GM12878 (cell line): Measurements from ENCODE around the gene GPR152. TPM values are rescaled to one million over a fixed set of nuclear protein-coding genes. Genes with fewer than 3 reads are reported as not detected.
A peak's percentile ranks its signal among the peaks of the same experiment; 100 is the strongest.

Experiments used
- ATF3 ChIP-seq: IDR thresholded peaks from 2 replicates; pipeline ENCODE4 v1.6.1; 2011; ENCODE audit warnings: low read depth, mild to moderate bottlenecking, low read length, moderate library complexity, borderline replicate concordance; ENCODE audit errors: extremely low read depth
- BCL11A ChIP-seq: IDR thresholded peaks from 2 replicates; pipeline ENCODE4 v1.6.1; 2011; ENCODE audit warnings: low read depth, low read length
- CBX5 ChIP-seq: sonication (generic); IDR thresholded peaks from 2 replicates; pipeline ENCODE4 v1.6.1; 2016; ENCODE audit warnings: low read depth, moderate library complexity, mild to moderate bottlenecking, inconsistent platforms
- CEBPB ChIP-seq, 2 experiments: fragments of 150-350 bp in 1 of 2; IDR thresholded peaks; 2 replicates each; pipeline ENCODE4 v1.6.1; 2012 to 2014; ENCODE audit warnings: low read depth in 2 of 2, low read length in 2 of 2, borderline replicate concordance in 1 of 2, inconsistent platforms in 1 of 2
- FOXM1 ChIP-seq: IDR thresholded peaks from 2 replicates; pipeline ENCODE4 v1.6.1; 2012; ENCODE audit warnings: low read depth, mild to moderate bottlenecking, inconsistent platforms, low read length, moderate library complexity
- HCFC1 ChIP-seq: fragments of 150-350 bp; IDR thresholded peaks from 2 replicates; pipeline ENCODE4 v1.6.1; 2014; ENCODE audit warnings: low read length
- HDGF ChIP-seq: fragments of 450-650 bp; IDR thresholded peaks from 2 replicates; pipeline ENCODE4 v1.6.1; 2016; ENCODE audit warnings: antibody characterized with exemption
- IKZF1 ChIP-seq: fragments of 450-650 bp; conservative IDR thresholded peaks from 2 replicates; pipeline ENCODE4 v1.6.1; 2017; ENCODE audit warnings: antibody characterized with exemption, mild to moderate bottlenecking
- IRF4 ChIP-seq: IDR thresholded peaks from 2 replicates; pipeline ENCODE4 v1.6.1; 2011; ENCODE audit warnings: low read depth, low read length
- IRF5 ChIP-seq: fragments of 450-650 bp; IDR thresholded peaks from 2 replicates; pipeline ENCODE4 v1.6.1; 2017; ENCODE audit warnings: borderline replicate concordance
- MXI1 ChIP-seq: fragments of 150-350 bp; IDR thresholded peaks from 2 replicates; pipeline ENCODE4 v1.6.1; 2011; ENCODE audit warnings: low read depth, mild to moderate bottlenecking, inconsistent platforms, low read length, improper control_type of control experiment
- NFXL1 ChIP-seq: fragments of 450-650 bp; IDR thresholded peaks from 2 replicates; pipeline ENCODE4 v1.6.1; 2017; ENCODE audit warnings: antibody characterized with exemption, mild to moderate bottlenecking, borderline replicate concordance
- PKNOX1 ChIP-seq: fragments of 450-650 bp; IDR thresholded peaks from 2 replicates; pipeline ENCODE4 v1.6.1; 2016; ENCODE audit warnings: mild to moderate bottlenecking
- RCOR1 ChIP-seq: conservative IDR thresholded peaks from 2 replicates; pipeline ENCODE4 v1.6.1; 2012; ENCODE audit warnings: low read depth, low read length, improper control_type of control experiment
- SKIL ChIP-seq: fragments of 450-650 bp; IDR thresholded peaks from 2 replicates; pipeline ENCODE4 v1.6.1; 2017; ENCODE audit warnings: mild to moderate bottlenecking, low read depth, inconsistent platforms; ENCODE audit not compliant: poor library complexity, severe bottlenecking
- SREBF1 ChIP-seq: IDR thresholded peaks from 2 replicates; pipeline ENCODE4 v1.6.1; 2012; ENCODE audit warnings: mild to moderate bottlenecking, low read length
- SRF ChIP-seq, 2 experiments: IDR thresholded peaks; 2 replicates each; pipeline ENCODE4 v1.6.1; 2011; ENCODE audit warnings: low read depth in 2 of 2, low read length in 2 of 2, mild to moderate bottlenecking in 1 of 2, moderate library complexity in 1 of 2
- STAT3 ChIP-seq: IDR thresholded peaks from 2 replicates; pipeline ENCODE4 v1.6.1; 2011; ENCODE audit warnings: low read depth, low read length, improper control_type of control experiment
- SUPT20H ChIP-seq: IDR thresholded peaks from 2 replicates; pipeline ENCODE4 v1.6.1; 2011; ENCODE audit warnings: low read depth, mild to moderate bottlenecking, low read length, moderate library complexity, borderline replicate concordance; ENCODE audit not compliant: control insufficient read depth
- USF1 ChIP-seq: IDR thresholded peaks from 2 replicates; pipeline ENCODE4 v1.6.1; 2011; ENCODE audit warnings: borderline replicate concordance, low read depth, mild to moderate bottlenecking, moderate library complexity, mixed read lengths, low read length; ENCODE audit not compliant: insufficient read depth; ENCODE audit errors: extremely low read length
- USF2 ChIP-seq: IDR thresholded peaks from 2 replicates; pipeline ENCODE4 v1.6.1; 2011; ENCODE audit warnings: low read depth, low read length, improper control_type of control experiment, borderline replicate concordance
- ZBED1 ChIP-seq: IDR thresholded peaks from 2 replicates; pipeline ENCODE4 v1.6.1; 2016; ENCODE audit warnings: borderline replicate concordance
- ZNF207 ChIP-seq: fragments of 450-650 bp; IDR thresholded peaks from 2 replicates; pipeline ENCODE4 v1.6.1; 2014; ENCODE audit warnings: antibody characterized with exemption, mild to moderate bottlenecking, borderline replicate concordance
- ZNF24 ChIP-seq: fragments of 450-650 bp; IDR thresholded peaks from 2 replicates; pipeline ENCODE4 v1.6.1; 2017; ENCODE audit warnings: antibody characterized with exemption, mild to moderate bottlenecking
- polyA plus RNA-seq, 11 experiments: library from polyadenylated mRNA; depleted of rRNA in 4 of 11; unstranded in 6 of 11; stranded (reverse) in 5 of 11; fragments of >200 nt; fragmentation: Nextera tagmentation in 4 of 11; fragmentation: Illumina TruSeq in 1 of 11; extraction: Ambion mirVana in 4 of 11; extraction: Trizol in 1 of 11; gene quantifications; 1 replicate in 1 of 11; 2 replicates in 10 of 11; pipeline versions ENCODE4 v1.2.1 to v1.2.3, GENCODE V29; 2011 to 2016; ENCODE audit warnings: inconsistent platforms in 2 of 11, missing spikeins in 2 of 11, low read depth in 1 of 11
- total RNA-seq, 4 experiments: library from RNA; depleted of rRNA in 3 of 4; stranded (reverse); fragments of >200 nt in 3 of 4; fragmentation: Illumina TruSeq in 1 of 4; extraction: Trizol in 1 of 4; gene quantifications; 2 replicates each; pipeline versions ENCODE4 v1.2.1 to v1.2.3, GENCODE V29; 2013 to 2021

GPR152 gene
- total and polyA plus RNA-seq, 10 of the 15 experiments (the other 5 are each of a cell fraction or from before 2014, with no cell fraction given), result not detected

GRCh38 chr11:67420646-67421429 is 31.7 kb downstream of the GPR152 start (continued):
- TF ChIP-seq USF1 (no peak), CEBPB (IDR thresholded peaks at IDR 0.05; ENCODE audit: borderline replicate concordance in 1 of 2, low read depth in 2 of 2, low read length in 2 of 2) (no peak), PKNOX1 (peak; percentile 48), NFXL1 (0 out of 2 replicates have a peak, but pooled peaks have one; percentile 70), ZNF24 (0 out of 2 replicates have a peak, but pooled peaks have one; percentile 41), SREBF1 (no peak), HCFC1 (no peak), IRF4 (no peak), SKIL (no peak), CBX5 (no peak), RCOR1 (no peak), STAT3 (no peak), USF2 (no peak), MXI1 (peak; percentile 75; the same call in 1 of the 2 replicates), SUPT20H (no peak), BCL11A (no peak), HDGF (no peak), IKZF1 (peak; percentile 75), FOXM1 (no peak), ATF3 (no peak), ZBED1 (no peak), ZNF207 (no peak), IRF5 (no peak), SRF (IDR thresholded peaks at IDR 0.05; ENCODE audit: low read depth in 2 of 2, low read length in 2 of 2) (no peak)
